ENCODE results near the gene MAP4K4.

DNA sequence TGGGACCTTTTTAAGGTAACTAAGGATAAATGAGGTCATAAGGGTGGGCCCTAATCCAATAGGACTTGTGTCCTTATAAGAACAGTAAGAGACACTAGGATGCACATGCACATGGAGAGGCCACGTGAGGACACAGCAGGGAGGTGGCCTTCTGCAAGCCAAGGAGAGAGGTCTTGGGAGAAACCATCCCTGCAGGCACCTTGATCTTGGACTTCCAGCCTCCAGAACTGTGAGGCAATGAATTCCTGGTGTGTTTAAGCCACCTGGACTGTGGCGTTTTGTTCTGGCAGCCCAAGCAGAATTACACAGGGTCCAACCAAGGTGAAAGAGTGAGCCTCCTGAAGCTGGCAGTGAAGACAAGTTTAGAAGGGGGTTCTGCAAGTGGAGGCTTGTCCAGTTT is 204.7 kb downstream of the MAP4K4 start:
- TF ChIP-seq CTCF (conservative IDR thresholded peaks at IDR 0.05; ENCODE audit: low read depth, low read length) (no peak), EZH2phosphoT487 (IDR thresholded peaks at IDR 0.05; ENCODE audit: borderline replicate concordance, low read length) (no peak)

All from PC-3 (cell line).